ENCODE measurements around the gene SCN2B.

Gene SCN2B

GRCh38 chr11:118175993-118176777 lies at the start of gene SCN2B:
TSS of gene SCN2B (minus strand) at chr11:118176639. CDS start at chr11:118176431, 208 bp downstream.
- no peak for DNase-seq (ENCODE audit: low spot score)
- in situ Hi-C loops (cut with MboI; ENCODE audit: low pct_unique_long_range_greater_than_20kb, low sequenced_read_pairs, unreplicated experiment): no loop called here
- no peak for TF ChIP-seq CTCF (IDR thresholded peaks at IDR 0.05; ENCODE audit: extremely low read depth, insufficient read depth, missing control alignments)

GRCh38 chr11:118224511-118225188 lies 48.2 kb upstream of the SCN2B start, which contains the start of gene JAML:
TSS of gene JAML (minus strand) at chr11:118225011. CDS start at chr11:118214866, 10,145 bp downstream.
- no peak for TF ChIP-seq CTCF (IDR thresholded peaks at IDR 0.05; ENCODE audit: extremely low read depth, insufficient read depth, missing control alignments)
- in situ Hi-C loops (cut with MboI; ENCODE audit: low pct_unique_long_range_greater_than_20kb, low sequenced_read_pairs, unreplicated experiment): no loop called here
- DNase-seq (ENCODE audit: low spot score): peak; percentile 20

GRCh38 chr11:118223992-118224391 lies 47.6 kb upstream of the SCN2B start:
- TF ChIP-seq CTCF (IDR thresholded peaks at IDR 0.05; ENCODE audit: extremely low read depth, insufficient read depth, missing control alignments): no peak

GRCh38 chr11:118223570-118223969 lies 47.1 kb upstream of the SCN2B start:
- in situ Hi-C loops (cut with MboI; ENCODE audit: low pct_unique_long_range_greater_than_20kb, low sequenced_read_pairs, unreplicated experiment): no loop called here
- no peak for DNase-seq (ENCODE audit: low spot score)

More at GRCh38 chr11:118223992-118224391, 47.6 kb upstream of the SCN2B start:
- DNase-seq (ENCODE audit: low spot score): no peak
- in situ Hi-C loops (cut with MboI; ENCODE audit: low pct_unique_long_range_greater_than_20kb, low sequenced_read_pairs, unreplicated experiment): no loop called here

GRCh38 chr11:118222437-118222836 lies 46.0 kb upstream of the SCN2B start:
- in situ Hi-C loops (cut with MboI; ENCODE audit: low pct_unique_long_range_greater_than_20kb, low sequenced_read_pairs, unreplicated experiment): no loop called here
- no peak for DNase-seq (ENCODE audit: low spot score)
- no peak for TF ChIP-seq CTCF (IDR thresholded peaks at IDR 0.05; ENCODE audit: extremely low read depth, insufficient read depth, missing control alignments)

More at GRCh38 chr11:118223570-118223969, 47.1 kb upstream of the SCN2B start:
- TF ChIP-seq CTCF (IDR thresholded peaks at IDR 0.05; ENCODE audit: extremely low read depth, insufficient read depth, missing control alignments): no peak

- no peak for TF ChIP-seq CTCF (IDR thresholded peaks at IDR 0.05; ENCODE audit: extremely low read depth, insufficient read depth, missing control alignments)
- in situ Hi-C loops (cut with MboI; ENCODE audit: low pct_unique_long_range_greater_than_20kb, low sequenced_read_pairs, unreplicated experiment): no loop called here
- no peak for DNase-seq (ENCODE audit: low spot score)
Measured at GRCh38 chr11:118221419-118221818, 45.0 kb upstream of the SCN2B start.
